CD4-positive, alpha-beta T cell (primary cell): ENCODE results near the gene MGAT1. TPM values are rescaled to one million over a fixed set of nuclear protein-coding genes. Genes with fewer than 3 reads are reported as not detected.

Experiments
- ATAC-seq: fragments of 200-7000 bp; cut with Tn5 transposase; one replicate; pipeline ENCODE4 v1.10.0; 2022; ENCODE audit warnings: mild to moderate bottlenecking; ENCODE audit not compliant: poor library complexity
- CTCF ChIA-PET: fragments of 350-600 bp; sonication (Branson Sonifier 250); formaldehyde crosslinking; loops from one replicate; lab custom pipeline; 2021; ENCODE audit warnings: antibody characterized with exemption, inconsistent platforms; lab: Charles Lee
- POLR2A ChIA-PET: fragments of 350-600 bp; sonication (Branson Sonifier 250); formaldehyde crosslinking; loops from one replicate; lab custom pipeline; 2021; ENCODE audit warnings: antibody characterized with exemption, inconsistent platforms; lab: Charles Lee
- DNase-seq, 14 experiments: peaks; one replicate each; pipeline ENCODE4 v3.0.0-alpha.2; 2013 to 2020; ENCODE audit warnings: mixed read lengths in 2 of 14
- H3K27ac ChIP-seq, 2 donors: one replicate each; pipeline versions ENCODE4 v1.5.1 to v1.7.0; 2013; ENCODE audit warnings: low read length in 2 of 2, low read depth in 1 of 2, mild to moderate bottlenecking in 1 of 2
- H3K27me3 ChIP-seq, 2 experiments: 1 replicate in 1 of 2; 2 replicates in 1 of 2; pipeline versions ENCODE4 v1.6.1 to v1.7.0; 2013; ENCODE audit warnings: low read length in 2 of 2, control low read depth in 1 of 2, mild to moderate bottlenecking in 1 of 2, moderate library complexity in 1 of 2; ENCODE audit not compliant: insufficient read depth in 2 of 2, control insufficient read depth in 1 of 2
- H3K36me3 ChIP-seq: one replicate; pipeline ENCODE4 v1.6.1; 2013; ENCODE audit warnings: low read length, control low read depth; ENCODE audit not compliant: insufficient read depth
- H3K4me1 ChIP-seq: one replicate; pipeline ENCODE4 v1.6.1; 2013; ENCODE audit warnings: low read length, control low read depth; ENCODE audit not compliant: insufficient read depth
- H3K4me3 ChIP-seq: one replicate; pipeline ENCODE4 v1.5.1; 2013; ENCODE audit warnings: mild to moderate bottlenecking, low read length, moderate library complexity
- H3K9me3 ChIP-seq, 2 experiments: 1 replicate in 1 of 2; 2 replicates in 1 of 2; pipeline versions ENCODE4 v1.6.1 to v1.7.0; 2013; ENCODE audit warnings: low read length in 2 of 2, mild to moderate bottlenecking in 2 of 2, control low read depth in 1 of 2, moderate library complexity in 1 of 2; ENCODE audit not compliant: control insufficient read depth in 1 of 2, insufficient read depth in 1 of 2
- H3K27ac Mint-ChIP-seq: one replicate; pipeline ENCODE4 v1.8.0; 2020; ENCODE audit warnings: mixed read lengths
- H3K27me3 Mint-ChIP-seq: one replicate; pipeline ENCODE4 v1.8.0; 2021; ENCODE audit warnings: mixed read lengths
- H3K36me3 Mint-ChIP-seq: one replicate; pipeline ENCODE4 v1.8.0; 2021; ENCODE audit warnings: low read depth, mixed read lengths
- H3K4me1 Mint-ChIP-seq: one replicate; pipeline ENCODE4 v1.8.0; 2021; ENCODE audit warnings: low read depth, mixed read lengths
- H3K4me3 Mint-ChIP-seq: one replicate; pipeline ENCODE4 v1.8.0; 2020; ENCODE audit warnings: mild to moderate bottlenecking, mixed read lengths
- H3K9me3 Mint-ChIP-seq: one replicate; pipeline ENCODE4 v1.8.0; 2020; ENCODE audit warnings: mixed read lengths
- intact Hi-C, 2 experiments: fragments of 100-400 bp; cut with DNase I in 1 of 2; cut with micrococcal nuclease in 1 of 2; formaldehyde crosslinking; loops; one replicate each; pipeline versions ENCODE4 v1.15.1 to v1.9.0; 2023 to 2025; cut with DNase I, micrococcal nuclease
- total RNA-seq, 174 experiments: library from RNA in 2 of 174; stranded (reverse) in 2 of 174; gene quantifications; one replicate each; pipeline ENCODE4 v1.2.3 and lab custom pipeline; 2021 to 2026
- TF ChIP-seq, protein P1 (sequence below): fragments of 200-600 bp; IDR thresholded peaks from one replicate; pipeline ENCODE4 v1.8.0; 2022; ENCODE audit warnings: antibody characterized with exemption, mild to moderate bottlenecking

MGAT1 gene
- total RNA-seq, 2 experiments from 2014 or later = 49.0 to 60.2 TPM

DNA sequence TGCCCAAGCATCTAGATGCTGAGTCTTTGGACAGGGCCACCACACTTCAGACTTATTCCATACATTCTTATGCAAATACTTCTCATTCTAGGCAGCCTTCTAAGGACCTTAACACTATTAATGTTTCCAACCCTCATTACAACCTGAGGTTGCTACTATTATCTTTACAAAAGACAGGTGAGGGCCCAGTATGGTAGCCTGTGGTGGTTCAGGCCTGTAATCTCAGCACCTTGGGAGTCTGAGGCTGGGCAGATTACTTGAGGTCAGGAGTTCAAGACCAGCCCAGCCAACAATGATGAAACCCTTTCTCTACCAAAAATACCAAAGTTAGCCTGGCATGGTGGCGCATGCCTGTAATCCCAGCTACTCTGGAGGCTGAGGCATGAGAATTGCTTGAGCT lies 42.3 kb upstream of the MGAT1 start:
- DNase-seq (no peak), ATAC-seq (no peak)
- Histone ChIP-seq H3K9me3 (peaks cover 0 to 6% of the 10 kb centered on the region in 2 experiments), H3K4me3 (no peak overlapping the region), H3K27me3 (no peaks in the 10 kb centered on the region), H3K36me3 (peaks cover 12% of the 10 kb centered on the region), H3K4me1 (no peaks in the 10 kb centered on the region), H3K27ac (no peak overlapping the region)
- H3K4me3 Mint-ChIP-seq = no peak overlapping the region
- intact Hi-C loops = no loop called here
- ChIA-PET CTCF (no interaction called here), POLR2A (no interaction called here)
- no peaks in the 10 kb centered on the region for H3K4me1 Mint-ChIP-seq
- H3K36me3 Mint-ChIP-seq = peaks cover 42% of the 10 kb centered on the region
- TF ChIP-seq, protein P1, sequence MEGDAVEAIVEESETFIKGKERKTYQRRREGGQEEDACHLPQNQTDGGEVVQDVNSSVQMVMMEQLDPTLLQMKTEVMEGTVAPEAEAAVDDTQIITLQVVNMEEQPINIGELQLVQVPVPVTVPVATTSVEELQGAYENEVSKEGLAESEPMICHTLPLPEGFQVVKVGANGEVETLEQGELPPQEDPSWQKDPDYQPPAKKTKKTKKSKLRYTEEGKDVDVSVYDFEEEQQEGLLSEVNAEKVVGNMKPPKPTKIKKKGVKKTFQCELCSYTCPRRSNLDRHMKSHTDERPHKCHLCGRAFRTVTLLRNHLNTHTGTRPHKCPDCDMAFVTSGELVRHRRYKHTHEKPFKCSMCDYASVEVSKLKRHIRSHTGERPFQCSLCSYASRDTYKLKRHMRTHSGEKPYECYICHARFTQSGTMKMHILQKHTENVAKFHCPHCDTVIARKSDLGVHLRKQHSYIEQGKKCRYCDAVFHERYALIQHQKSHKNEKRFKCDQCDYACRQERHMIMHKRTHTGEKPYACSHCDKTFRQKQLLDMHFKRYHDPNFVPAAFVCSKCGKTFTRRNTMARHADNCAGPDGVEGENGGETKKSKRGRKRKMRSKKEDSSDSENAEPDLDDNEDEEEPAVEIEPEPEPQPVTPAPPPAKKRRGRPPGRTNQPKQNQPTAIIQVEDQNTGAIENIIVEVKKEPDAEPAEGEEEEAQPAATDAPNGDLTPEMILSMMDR = no peak
- H3K27ac Mint-ChIP-seq = no peak overlapping the region
- H3K9me3 Mint-ChIP-seq = peaks cover under 1% of the 10 kb centered on the region
- no peaks in the 10 kb centered on the region for H3K27me3 Mint-ChIP-seq

- peaks cover 8% of the 10 kb centered on the region for H3K36me3 ChIP-seq
- Mint-ChIP-seq H3K4me3 (no peak overlapping the region), H3K36me3 (peaks cover 38% of the 10 kb centered on the region), H3K4me1 (no peaks in the 10 kb centered on the region), H3K9me3 (no peaks in the 10 kb centered on the region), H3K27ac (no peak overlapping the region), H3K27me3 (no peaks in the 10 kb centered on the region)
- ChIA-PET POLR2A (no interaction called here), CTCF (no interaction called here)
- no peaks in the 10 kb centered on the region for H3K27me3 ChIP-seq
- H3K4me1 ChIP-seq = no peaks in the 10 kb centered on the region
- no peak overlapping the region for H3K27ac ChIP-seq
- DNase-seq (no peak), ATAC-seq (no peak)
- TF ChIP-seq, protein P1 = no peak
- H3K9me3 ChIP-seq = peaks cover 0 to 2% of the 10 kb centered on the region in 2 experiments
- intact Hi-C loops = no loop called here
- no peak overlapping the region for H3K4me3 ChIP-seq
Measured at GRCh38 chr5:180844432-180844831, 41.8 kb upstream of the MGAT1 start.

DNA sequence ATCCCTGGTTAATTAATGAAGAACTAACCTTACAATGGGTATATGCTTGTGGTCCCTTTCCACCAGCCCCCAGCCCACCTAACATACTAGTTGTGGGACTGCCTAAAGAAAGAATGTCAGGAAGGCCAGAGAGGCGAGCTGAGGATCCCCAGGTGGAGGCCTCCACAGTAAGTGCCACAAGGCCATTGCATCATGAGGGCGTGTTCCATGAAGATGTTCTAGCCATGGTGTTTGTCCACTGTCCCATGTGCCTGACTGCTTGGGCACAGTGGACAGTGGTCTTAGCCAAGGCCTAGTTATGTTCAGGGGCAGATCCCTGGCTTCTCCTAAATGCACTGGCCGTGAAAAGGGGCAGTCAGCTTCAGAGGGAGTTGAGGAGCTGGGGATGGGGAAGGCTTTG lies 37.3 kb upstream of the MGAT1 start:
- H3K4me3 Mint-ChIP-seq = no peak overlapping the region
- H3K27ac Mint-ChIP-seq = no peak overlapping the region
- peaks cover 34% of the 10 kb centered on the region for H3K36me3 Mint-ChIP-seq
- H3K9me3 Mint-ChIP-seq = no peaks in the 10 kb centered on the region
- intact Hi-C loops = loop anchor here in 1 of 2 experiments (10.0 kb wide), 1 partner anchor 55 kb away; no protein-coding TSS in a partner anchor
- Histone ChIP-seq H3K27ac (no peak overlapping the region), H3K4me1 (peaks cover 4% of the 10 kb centered on the region), H3K9me3 (no peaks in the 10 kb centered on the region), H3K27me3 (no peaks in the 10 kb centered on the region), H3K4me3 (no peak overlapping the region), H3K36me3 (peaks cover 27% of the 10 kb centered on the region)
- ChIA-PET POLR2A (interaction anchor here (0.6 to 3.6 kb wide), 3 partner anchors 9 to 345 kb away, joined by 3 to 20 read pairs (median 3); no protein-coding TSS in a partner anchor), CTCF (interaction anchor here (0.8 kb wide), 1 partner anchor 8 kb away, joined by 4 read pairs; no protein-coding TSS in a partner anchor)
- peaks cover 13% of the 10 kb centered on the region for H3K4me1 Mint-ChIP-seq
- TF ChIP-seq, protein P1 = no peak
- H3K27me3 Mint-ChIP-seq = no peaks in the 10 kb centered on the region
- no peak for DNase-seq
- no peak for ATAC-seq
